ENCODE results near the gene EARS2. TPM values are rescaled to one million over a fixed set of nuclear protein-coding genes. Genes with fewer than 3 reads are reported as not detected.

Gene EARS2
- total RNA-seq, 4 donors from 2014 or later, result 16.8 to 27.1 (median 20.7) TPM

GRCh38 chr16:23580391-23580790, 23.2 kb upstream of the EARS2 start:
- no peak overlapping the region for H3K4me3 ChIP-seq (ENCODE audit: low read depth, poor library complexity, severe bottlenecking)
- intact Hi-C loops (cut with DNase I; ENCODE audit: low total_unique reads), result no loop called here
- DNase-seq (ENCODE audit: low spot score in 2 of 2), result no peak
- TF ChIP-seq POLR2A (IDR thresholded peaks at IDR 0.05) (no peak), CTCF (IDR thresholded peaks at IDR 0.05) (no peak)

- DNase-seq (ENCODE audit: low spot score in 2 of 2), result no peak
- WGBS, 2 donors, result 95 to 98% methylated on average over 4 of the region's 4 CpGs
- H3K4me3 ChIP-seq (ENCODE audit: low read depth, poor library complexity, severe bottlenecking), result no peak overlapping the region
- intact Hi-C loops (cut with DNase I; ENCODE audit: low total_unique reads), result no loop called here
- no peak for TF ChIP-seq POLR2A (IDR thresholded peaks at IDR 0.05)
- TF ChIP-seq CTCF (IDR thresholded peaks at IDR 0.05), result no peak
These were observed 22.2 kb upstream of the EARS2 start for GRCh38 chr16:23579371-23579770.

- WGBS, 2 donors, result 71 to 80% methylated on average over 5 of the region's 5 CpGs
- no peak for TF ChIP-seq POLR2A (IDR thresholded peaks at IDR 0.05)
- intact Hi-C loops (cut with DNase I; ENCODE audit: low total_unique reads), result no loop called here
- no peak for DNase-seq (ENCODE audit: low spot score in 2 of 2)
- H3K4me3 ChIP-seq (ENCODE audit: low read depth, poor library complexity, severe bottlenecking), result no peak overlapping the region
These were observed 21.1 kb upstream of the EARS2 start for GRCh38 chr16:23578101-23578830.

- TF ChIP-seq POLR2A (IDR thresholded peaks at IDR 0.05) (no peak), CTCF (IDR thresholded peaks at IDR 0.05) (no peak)
- no peak overlapping the region for H3K4me3 ChIP-seq (ENCODE audit: low read depth, poor library complexity, severe bottlenecking)
- no peak for DNase-seq (ENCODE audit: low spot score in 2 of 2)
- intact Hi-C loops (cut with DNase I; ENCODE audit: low total_unique reads), result no loop called here
- WGBS, 2 donors, result 92 to 94% methylated on average over 2 of the region's 2 CpGs
These were observed 20.3 kb upstream of the EARS2 start for GRCh38 chr16:23577493-23577892.

- intact Hi-C loops (cut with DNase I; ENCODE audit: low total_unique reads), result no loop called here
- 87 to 89% methylated on average over 3 of the region's 3 CpGs for WGBS, 2 donors
- TF ChIP-seq CTCF (IDR thresholded peaks at IDR 0.05) (no peak), POLR2A (IDR thresholded peaks at IDR 0.05) (no peak)
- H3K4me3 ChIP-seq (ENCODE audit: low read depth, poor library complexity, severe bottlenecking), result no peak overlapping the region
- DNase-seq (ENCODE audit: low spot score in 2 of 2), result no peak
These were observed 18.7 kb upstream of the EARS2 start for GRCh38 chr16:23575834-23576233.

GRCh38 chr16:23573817-23574216, 16.7 kb upstream of the EARS2 start:
- WGBS, 2 donors, result 76 to 86% methylated on average over 5 of the region's 5 CpGs
- intact Hi-C loops (cut with DNase I; ENCODE audit: low total_unique reads), result no loop called here
- no peak overlapping the region for H3K4me3 ChIP-seq (ENCODE audit: low read depth, poor library complexity, severe bottlenecking)
- TF ChIP-seq POLR2A (IDR thresholded peaks at IDR 0.05) (no peak), CTCF (IDR thresholded peaks at IDR 0.05) (no peak)
- no peak for DNase-seq (ENCODE audit: low spot score in 2 of 2)

Measured in lower leg skin (tissue), 4 donors.